Tibial nerve (tissue), 4 donors: ENCODE data around the gene COX4I1. TPM values are rescaled to one million over a fixed set of nuclear protein-coding genes. Genes with fewer than 3 reads are reported as not detected.
"Not testable (repeated sequence)": the region's sequence is repeated elsewhere in the genome, so short reads cannot be mapped to it uniquely, and the experiment has no call there.

Source experiments
- DNase-seq, 2 donors: peaks; one replicate each; pipeline ENCODE4 v3.0.0-alpha.2; 2019; ENCODE audit warnings: low spot score in 2 of 2
- H3K27ac ChIP-seq, 4 donors: fragments of 200-600 bp; sonication (generic) in 3 of 4; one replicate each; pipeline ENCODE4 v1.5.1; 2017 to 2019; ENCODE audit warnings: mild to moderate bottlenecking in 1 of 4
- H3K27me3 ChIP-seq, 2 donors: fragments of 200-600 bp; sonication (generic) in 1 of 2; one replicate each; pipeline versions ENCODE4 v1.5.1 to v1.6.0; 2017 to 2019
- H3K36me3 ChIP-seq, 3 donors: fragments of 200-600 bp; sonication (generic); one replicate each; pipeline ENCODE4 v1.5.1; 2018 to 2019
- H3K4me1 ChIP-seq, 4 donors: fragments of 200-600 bp; sonication (generic) in 3 of 4; one replicate each; pipeline ENCODE4 v1.5.1; 2017 to 2019
- H3K4me3 ChIP-seq, 4 donors: fragments of 200-600 bp; sonication (generic) in 3 of 4; one replicate each; pipeline ENCODE4 v1.5.1; 2017 to 2019; ENCODE audit warnings: mild to moderate bottlenecking in 1 of 4, moderate library complexity in 1 of 4
- H3K9me3 ChIP-seq, 4 donors: fragments of 200-600 bp; sonication (generic) in 3 of 4; one replicate each; pipeline ENCODE4 v1.5.1; 2017 to 2019
- CTCF ChIP-seq, 5 experiments: fragments of 200-600 bp in 3 of 5; fragments of 450-650 bp in 2 of 5; sonication (generic) in 3 of 5; IDR thresholded peaks; one replicate each; pipeline ENCODE4 v1.5.1; 2016 to 2019; ENCODE audit warnings: antibody characterized with exemption in 5 of 5, mild to moderate bottlenecking in 3 of 5, moderate library complexity in 2 of 5
- EP300 ChIP-seq, 2 donors: sonication (generic); formaldehyde crosslinking; IDR thresholded peaks; one replicate each; pipeline ENCODE4 v1.6.1; 2017; ENCODE audit warnings: antibody characterized with exemption in 2 of 2, mild to moderate bottlenecking in 1 of 2
- POLR2A ChIP-seq, 2 donors: fragments of 450-650 bp; IDR thresholded peaks; one replicate each; pipeline ENCODE4 v1.6.1; 2017; ENCODE audit warnings: antibody characterized with exemption in 2 of 2, mild to moderate bottlenecking in 2 of 2, moderate library complexity in 2 of 2
- WGBS, 2 donors: methylation state at CpG; one replicate each; pipeline ENCODE4 v1.1.5; 2018; 5-methylcytosine and 5-hydroxymethylcytosine counted together
- total RNA-seq, 4 donors: library from RNA; depleted of rRNA; stranded (reverse); fragments of >200 nt; gene quantifications; one replicate each; pipeline ENCODE4 v1.1.0, GENCODE V29; 2016

Gene COX4I1
- total RNA-seq, 4 donors from 2014 or later: 274 to 401 (median 323) TPM

- WGBS, 2 donors: 76 to 79% methylated on average over 13 of the region's 14 CpGs
- no peak overlapping the region for H3K4me3 ChIP-seq
- H3K4me1 ChIP-seq: peaks cover 0 to 23% (median 13%) of the 10 kb centered on the region in 4 donors
- H3K27me3 ChIP-seq: no peaks in the 10 kb centered on the region
- no peak for DNase-seq
- no peak overlapping the region for H3K27ac ChIP-seq
- peaks cover 0 to 62% (median 14%) of the 10 kb centered on the region in 3 donors for H3K36me3 ChIP-seq
- TF ChIP-seq CTCF (IDR thresholded peaks at IDR 0.05) (no peak), EP300 (IDR thresholded peaks at IDR 0.05) (no peak), POLR2A (IDR thresholded peaks at IDR 0.05) (no peak)
- H3K9me3 ChIP-seq: no peaks in the 10 kb centered on the region
These were observed 4.1 kb downstream of the COX4I1 start for GRCh38 chr16:85803570-85803969.

GRCh38 chr16:85805442-85806045 lies 6.0 kb downstream of the COX4I1 start:
- no peak overlapping the region for H3K4me3 ChIP-seq
- no peak overlapping the region for H3K27ac ChIP-seq
- peaks cover 0 to 62% (median 14%) of the 10 kb centered on the region in 3 donors for H3K36me3 ChIP-seq
- no peak for DNase-seq
- peaks cover 0 to 15% (median 7%) of the 10 kb centered on the region in 4 donors for H3K4me1 ChIP-seq
- H3K27me3 ChIP-seq: no peaks in the 10 kb centered on the region
- H3K9me3 ChIP-seq: no peaks in the 10 kb centered on the region
- 80 to 82% methylated on average over 18 of the region's 18 CpGs for WGBS, 2 donors
- no peak for TF ChIP-seq POLR2A (IDR thresholded peaks at IDR 0.05)
- TF ChIP-seq EP300 (IDR thresholded peaks at IDR 0.05): no peak
- TF ChIP-seq CTCF (IDR thresholded peaks at IDR 0.05): no peak

GRCh38 chr16:85806539-85806938 lies 7.0 kb downstream of the COX4I1 start:
- H3K4me1 ChIP-seq: peaks cover 0 to 5% (median 0%) of the 10 kb centered on the region in 4 donors
- DNase-seq: no peak
- no peak for TF ChIP-seq POLR2A (IDR thresholded peaks at IDR 0.05)
- TF ChIP-seq CTCF (IDR thresholded peaks at IDR 0.05): no peak
- no peak for TF ChIP-seq EP300 (IDR thresholded peaks at IDR 0.05)
- no peak overlapping the region for H3K4me3 ChIP-seq
- H3K9me3 ChIP-seq: no peaks in the 10 kb centered on the region
- H3K36me3 ChIP-seq: peaks cover 0 to 59% (median 14%) of the 10 kb centered on the region in 3 donors
- H3K27me3 ChIP-seq: peaks cover 0 to 6% of the 10 kb centered on the region in 2 donors
- no peak overlapping the region for H3K27ac ChIP-seq
- WGBS, 2 donors: 91 to 96% methylated on average over 11 of the region's 11 CpGs

- 87 to 92% methylated on average over 6 of the region's 6 CpGs for WGBS, 2 donors
- DNase-seq, H3K4me1 ChIP-seq, H3K4me3 ChIP-seq, H3K27ac ChIP-seq, H3K9me3 ChIP-seq: not testable (repeated sequence)
- Histone ChIP-seq H3K36me3 (peaks cover 0 to 51% (median 14%) of the 10 kb centered on the region in 3 donors), H3K27me3 (peaks cover 0 to 13% of the 10 kb centered on the region in 2 donors)
These were observed 7.8 kb downstream of the COX4I1 start for GRCh38 chr16:85807340-85807739.

GRCh38 chr16:85808104-85808503 lies 8.6 kb downstream of the COX4I1 start:
- not testable (repeated sequence) for H3K4me1 ChIP-seq, H3K4me3 ChIP-seq
- peaks cover 0 to 14% of the 10 kb centered on the region in 2 donors for H3K27me3 ChIP-seq

GRCh38 chr16:85808926-85809325 lies 9.4 kb downstream of the COX4I1 start:
- no peaks in the 10 kb centered on the region for H3K9me3 ChIP-seq
- WGBS, 2 donors: 95 to 99% methylated on average over 7 of the region's 7 CpGs
- DNase-seq: no peak

More at GRCh38 chr16:85808104-85808503, 8.6 kb downstream of the COX4I1 start:
- H3K36me3 ChIP-seq: peaks cover 0 to 43% (median 14%) of the 10 kb centered on the region in 3 donors
- not testable (repeated sequence) for H3K9me3 ChIP-seq, DNase-seq, H3K27ac ChIP-seq
- 93 to 96% methylated on average over 15 to 21 of the region's 27 CpGs for WGBS, 2 donors

More at GRCh38 chr16:85808926-85809325, 9.4 kb downstream of the COX4I1 start:
- H3K27ac ChIP-seq: no peak overlapping the region
- H3K36me3 ChIP-seq: peaks cover 0 to 35% (median 14%) of the 10 kb centered on the region in 3 donors
- no peak overlapping the region for H3K4me3 ChIP-seq
- no peaks in the 10 kb centered on the region for H3K4me1 ChIP-seq
- H3K27me3 ChIP-seq: peaks cover 0 to 22% of the 10 kb centered on the region in 2 donors
- TF ChIP-seq CTCF (IDR thresholded peaks at IDR 0.05) (no peak), EP300 (IDR thresholded peaks at IDR 0.05) (no peak), POLR2A (IDR thresholded peaks at IDR 0.05) (no peak)
